T follicular helper cell (primary cell): ENCODE data around the gene CCDC198.

Experiments
- DNase-seq: peaks from one replicate; pipeline ENCODE4 v3.0.0-alpha.2; 2020; ENCODE audit warnings: low read depth
- total RNA-seq, 2 experiments: gene quantifications; one replicate each; lab custom pipeline; 2026; lab: John Stamatoyannopoulos, UW

The CCDC198 gene, protein sequence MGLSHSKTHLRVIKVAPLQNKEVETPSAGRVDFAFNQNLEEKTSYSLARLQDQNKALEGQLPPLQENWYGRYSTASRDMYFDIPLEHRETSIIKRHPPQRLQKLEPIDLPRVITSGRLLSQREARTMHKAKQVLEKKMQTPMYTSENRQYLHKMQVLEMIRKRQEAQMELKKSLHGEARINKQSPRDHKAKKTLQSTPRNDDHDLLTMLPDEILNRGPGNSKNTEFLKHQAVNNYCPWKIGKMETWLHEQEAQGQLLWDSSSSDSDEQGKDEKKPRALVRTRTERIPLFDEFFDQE
- total RNA-seq = 0 reads per million in 2 experiments

DNA sequence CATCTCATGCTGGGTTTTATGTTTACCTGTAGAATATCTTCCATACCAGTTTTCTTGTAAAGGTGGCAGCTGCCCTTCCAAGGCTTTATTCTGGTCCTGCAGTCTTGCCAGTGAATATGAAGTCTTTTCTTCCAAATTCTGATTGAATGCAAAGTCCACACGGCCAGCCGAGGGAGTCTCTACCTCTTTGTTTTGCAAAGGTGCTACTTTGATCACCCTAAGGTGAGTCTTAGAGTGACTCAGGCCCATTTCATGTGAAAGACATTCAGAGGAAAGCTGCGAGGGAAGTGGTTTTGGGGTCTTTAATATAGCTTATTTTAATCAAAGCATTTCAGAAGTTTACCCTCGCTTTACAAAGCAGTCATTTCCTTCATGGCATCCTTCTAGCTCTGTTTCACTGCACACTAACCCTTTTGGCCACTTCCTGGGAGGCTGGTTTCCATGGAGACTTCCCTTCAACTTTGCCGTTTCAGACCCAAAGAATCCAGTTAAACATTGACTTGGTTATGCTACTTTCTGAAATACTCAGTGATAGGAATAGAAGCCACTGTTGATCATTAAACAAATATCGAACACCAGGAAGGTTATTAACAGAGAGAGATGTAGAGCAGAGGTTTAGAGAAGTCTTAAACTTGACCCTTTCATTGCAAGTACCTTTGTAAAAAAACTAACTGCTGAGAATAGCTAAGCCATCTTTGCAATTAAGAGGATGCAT lies at the start of gene CCDC198:
CCDC198 (minus strand) TSS at position 391 of the 715 bp plus-strand sequence; CDS start at position 249, 142 bp downstream.
- DNase-seq = no peak

DNA sequence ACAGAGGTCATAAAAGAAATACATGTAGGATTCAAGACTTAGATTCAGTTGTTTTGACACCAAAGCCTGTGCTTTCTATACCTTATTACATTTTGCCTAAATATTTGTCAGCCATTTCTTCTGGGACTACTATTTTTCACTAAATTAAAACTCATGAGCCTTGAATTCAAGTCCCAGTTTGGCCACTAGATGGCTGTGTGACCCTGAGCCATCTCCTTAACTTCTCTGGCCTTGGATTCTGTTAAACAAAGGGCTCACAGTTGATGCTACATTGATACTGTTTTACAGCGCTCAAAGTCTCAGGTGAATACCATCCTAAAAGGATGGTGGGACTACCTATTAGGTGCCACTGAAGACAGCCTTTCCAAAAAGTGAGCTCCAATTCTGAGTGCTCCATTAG lies 39.6 kb upstream of the CCDC198 start:
- no peak for DNase-seq

DNA sequence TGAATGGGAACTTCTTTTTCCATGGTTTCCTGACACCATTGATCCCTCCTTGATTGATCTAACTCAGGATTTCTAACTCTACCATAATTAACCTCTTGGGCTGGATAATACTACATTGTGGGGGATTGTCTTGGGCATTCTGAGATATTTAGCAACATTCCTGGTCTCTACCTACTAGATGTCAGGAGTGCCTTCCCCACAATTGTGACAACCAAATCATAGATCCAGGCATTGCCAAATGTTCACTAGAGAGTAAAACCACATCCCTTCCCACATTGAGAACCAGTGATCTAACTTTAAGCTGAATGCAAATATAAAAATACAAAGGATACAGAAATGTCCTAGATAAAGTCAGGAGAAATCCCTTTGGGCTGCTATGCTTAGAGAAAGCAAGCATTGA lies 36.9 kb upstream of the CCDC198 start:
- no peak for DNase-seq

DNA sequence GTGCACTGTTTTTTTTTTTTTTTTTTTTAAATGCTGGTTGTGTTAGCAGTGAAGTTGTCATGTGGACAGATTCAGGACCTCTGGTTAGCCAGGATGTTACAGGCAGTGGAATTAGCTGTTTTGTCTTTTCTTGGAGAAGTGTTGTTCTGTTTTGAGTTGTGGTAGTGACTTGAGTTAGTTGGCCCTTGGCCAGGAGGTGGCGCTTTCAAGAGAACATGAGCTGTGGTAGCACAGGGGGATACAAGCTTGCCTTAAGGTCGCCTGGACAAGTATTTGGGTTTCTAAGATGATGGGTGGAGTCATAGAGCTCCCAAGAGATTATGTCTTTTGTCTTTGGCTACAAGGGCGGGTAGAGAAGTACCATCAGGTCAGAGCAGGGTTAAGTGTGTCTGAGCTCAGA lies 33.3 kb upstream of the CCDC198 start:
- DNase-seq = no peak

DNA sequence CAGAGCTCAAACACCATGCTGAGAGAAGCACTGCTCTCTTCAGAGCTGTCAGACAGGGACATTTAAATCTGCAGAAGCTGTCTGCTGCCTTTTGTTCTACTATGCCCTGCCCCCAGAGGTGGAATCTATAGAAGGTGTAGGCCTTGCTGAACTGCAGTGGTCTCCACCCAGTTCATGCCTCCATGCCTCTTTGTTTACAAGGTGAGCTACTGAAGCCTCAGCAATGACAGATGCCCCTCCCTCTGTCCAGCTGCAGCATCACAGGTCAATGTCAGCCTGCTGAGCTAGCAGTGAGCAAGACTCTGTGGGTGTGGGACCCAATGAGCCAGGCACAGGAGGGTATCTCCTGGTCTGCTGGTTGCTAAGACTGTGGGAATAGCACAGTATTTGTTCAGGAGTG lies 25.4 kb upstream of the CCDC198 start:
- no peak for DNase-seq

DNA sequence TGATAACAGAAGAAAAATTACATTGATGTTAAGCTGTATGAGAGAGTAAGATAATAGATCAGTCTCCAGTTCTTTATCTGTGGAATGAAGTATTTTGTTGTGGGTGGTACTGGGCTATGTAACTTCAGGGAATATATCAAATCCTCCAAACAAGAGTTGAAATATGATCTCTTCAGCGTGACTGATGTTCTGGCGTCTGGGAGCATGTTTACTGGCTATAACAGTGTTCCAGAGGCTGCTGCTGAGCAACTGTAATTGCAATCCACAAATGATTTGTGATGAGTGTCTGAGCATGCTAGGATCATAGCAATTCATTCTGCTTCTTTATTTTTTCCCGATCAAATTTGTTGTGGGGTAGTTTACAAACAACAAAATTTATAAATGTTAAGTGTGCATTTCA lies 18.6 kb upstream of the CCDC198 start:
- DNase-seq = no peak

DNA sequence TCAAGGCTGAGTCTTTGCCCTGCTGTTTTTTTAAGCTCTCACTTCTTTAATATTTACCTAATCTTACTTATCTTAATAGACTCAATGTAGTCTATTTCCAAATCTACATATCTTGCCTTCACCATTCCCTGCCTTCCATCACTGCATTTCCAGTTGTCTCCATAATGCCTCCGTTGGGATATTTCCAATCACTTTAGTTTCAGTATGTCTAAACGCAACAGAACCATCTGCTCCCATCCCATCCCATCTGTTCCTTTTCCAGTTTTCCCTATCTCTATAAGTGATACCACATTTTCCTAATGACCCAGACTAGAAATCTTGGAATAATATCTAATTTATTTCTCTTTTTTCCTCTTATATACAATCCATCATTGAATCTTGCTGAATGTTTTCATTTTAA lies 15.1 kb upstream of the CCDC198 start:
- no peak for DNase-seq

DNA sequence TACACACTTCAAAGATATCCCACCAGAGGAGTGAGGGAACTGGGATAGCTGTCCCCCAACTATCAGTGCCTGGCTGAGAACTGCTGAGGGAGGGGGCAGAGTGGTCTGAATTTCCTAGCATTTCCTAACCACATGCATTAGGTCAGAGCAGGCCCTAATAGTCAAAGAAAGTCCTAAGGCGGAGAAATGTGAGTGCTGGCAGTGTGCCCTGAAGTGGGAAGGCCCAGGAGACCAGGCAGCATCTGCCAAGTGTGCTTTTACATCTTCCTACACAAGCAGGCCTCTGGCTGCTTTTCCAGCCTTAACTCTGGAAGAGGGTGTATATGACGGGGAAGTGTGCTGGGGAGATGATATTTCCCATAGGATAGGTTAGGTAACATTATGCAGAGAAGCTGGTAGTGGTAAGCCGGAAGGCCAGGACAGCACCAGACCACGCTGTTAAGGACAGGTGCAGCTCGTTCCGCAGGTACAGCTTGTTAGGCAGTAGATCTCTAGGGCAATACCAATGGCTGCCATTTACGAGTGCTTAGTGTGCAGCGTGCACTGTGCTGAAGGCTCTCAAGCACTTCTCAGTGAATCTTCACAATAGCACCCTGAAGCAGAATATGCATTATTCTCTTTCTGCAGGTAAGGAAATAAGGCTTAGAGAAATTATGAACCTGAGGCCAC lies 9.1 kb upstream of the CCDC198 start:
- no peak for DNase-seq

DNA sequence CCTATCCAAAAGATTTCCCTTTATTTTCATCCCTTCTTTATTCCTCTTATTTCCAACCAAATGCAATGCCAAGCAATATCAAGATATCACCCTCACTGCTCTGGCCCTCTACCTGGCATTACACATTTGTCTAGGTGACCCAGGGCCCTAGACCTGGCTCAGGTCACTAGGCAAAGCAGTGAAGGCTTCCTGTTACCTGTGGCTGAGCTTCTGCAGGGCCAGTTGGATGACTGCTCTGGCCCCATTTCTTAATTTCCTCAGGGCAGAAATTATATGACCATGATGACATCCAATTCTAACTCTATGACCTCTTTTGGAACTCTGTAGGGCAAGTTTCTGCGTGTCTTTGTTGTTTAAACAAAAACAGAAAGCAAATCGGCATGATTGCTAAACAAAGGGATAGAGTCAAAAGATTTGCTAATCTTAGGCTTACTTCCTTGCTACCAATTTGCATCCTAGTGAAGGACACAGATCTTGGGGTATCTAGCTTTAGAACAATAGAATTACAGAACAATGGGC lies 7.4 kb upstream of the CCDC198 start:
- DNase-seq = no peak

DNA sequence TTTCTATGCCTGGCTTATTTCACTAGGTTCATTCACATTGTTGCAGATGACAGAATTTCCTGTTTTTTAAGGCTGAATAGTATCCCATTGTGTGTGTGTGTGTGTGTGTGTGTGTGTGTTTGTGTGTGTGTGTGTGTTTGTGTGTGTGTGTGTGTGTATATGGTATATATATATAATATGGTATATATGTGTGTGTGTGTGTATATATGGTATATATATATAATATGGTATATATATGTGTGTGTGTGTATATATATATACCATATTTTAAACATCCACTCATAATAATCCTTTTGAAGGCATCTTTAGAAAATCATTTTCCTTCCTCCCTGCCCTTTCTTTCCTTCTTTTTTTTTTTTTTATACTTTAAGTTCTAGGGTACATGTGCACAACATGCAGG lies 5.0 kb upstream of the CCDC198 start:
- no peak for DNase-seq

DNA sequence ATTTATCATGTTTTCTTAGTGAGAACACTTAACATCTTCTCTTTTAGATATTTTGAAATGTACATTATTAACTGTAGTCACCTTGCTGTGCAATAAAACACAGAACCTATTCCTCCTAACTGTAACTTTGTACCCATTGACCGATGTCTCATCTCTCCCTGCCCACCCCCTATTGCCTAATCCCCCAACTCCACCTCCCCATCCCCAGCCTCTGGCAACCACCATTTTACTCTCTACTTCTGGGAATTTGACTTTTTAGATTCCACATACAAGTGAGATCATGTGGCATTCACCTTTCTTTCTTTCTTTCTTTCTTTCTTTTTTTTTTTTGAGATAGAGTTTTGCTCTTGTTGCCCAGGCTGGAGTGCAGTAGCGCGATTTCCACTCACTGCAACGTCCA lies 4.4 kb upstream of the CCDC198 start:
- DNase-seq = no peak

DNA sequence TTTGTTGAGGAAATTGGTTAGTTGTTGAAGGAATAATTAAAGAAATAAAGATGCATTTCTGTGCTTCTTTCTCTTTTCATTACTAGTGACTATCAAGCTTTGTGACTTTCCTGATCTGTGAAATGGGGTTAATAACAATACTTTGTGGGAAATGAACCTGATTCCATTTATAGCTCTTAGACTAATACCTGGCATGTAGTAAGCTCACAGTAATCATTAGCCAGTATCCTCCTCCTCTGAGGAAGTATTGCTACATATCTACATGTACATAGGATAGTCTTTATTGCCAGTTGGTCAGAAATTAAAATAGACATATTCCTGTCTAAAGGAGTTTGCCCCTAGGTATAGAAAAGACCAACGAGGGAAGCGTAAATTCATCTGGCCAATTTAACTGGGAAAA lies 1.8 kb upstream of the CCDC198 start:
- no peak for DNase-seq

DNA sequence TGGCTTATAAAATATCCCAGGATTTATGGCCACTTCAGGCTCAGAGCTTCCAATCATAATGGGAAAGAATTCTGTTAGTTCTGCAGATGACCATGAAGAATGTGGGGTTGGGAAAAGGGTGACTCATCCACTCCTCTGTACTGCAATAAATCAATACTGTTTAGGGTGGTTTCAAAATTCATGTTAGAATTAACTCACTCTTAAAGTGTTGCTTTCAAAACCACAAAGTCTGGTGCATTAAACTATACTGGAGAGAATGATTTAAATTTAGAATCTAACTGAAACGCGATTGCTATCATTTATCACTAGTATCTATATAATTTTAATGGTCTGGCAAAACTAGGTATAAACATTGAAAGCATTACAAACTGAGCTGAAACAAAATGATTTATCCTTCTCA lies 798 bp downstream of the CCDC198 start:
- DNase-seq = no peak

DNA sequence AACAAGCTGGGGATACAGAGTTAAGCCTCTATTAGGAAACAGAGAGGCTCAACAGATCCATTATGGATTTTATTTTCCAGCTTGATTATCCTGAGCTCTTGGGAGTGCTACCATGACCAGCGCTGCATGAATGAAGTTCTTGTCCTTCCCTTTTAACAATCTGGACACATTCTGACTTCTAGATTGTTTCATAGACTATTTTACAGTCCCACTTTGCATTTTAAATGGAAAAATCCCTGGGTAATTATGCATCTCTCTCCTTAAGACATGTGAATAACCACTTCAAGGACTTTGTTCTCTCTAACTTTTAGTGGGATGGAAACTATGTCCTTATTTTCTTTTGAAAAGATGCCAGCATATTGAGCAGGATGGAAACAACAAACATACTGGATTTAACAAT lies 2.0 kb downstream of the CCDC198 start:
- DNase-seq = no peak

DNA sequence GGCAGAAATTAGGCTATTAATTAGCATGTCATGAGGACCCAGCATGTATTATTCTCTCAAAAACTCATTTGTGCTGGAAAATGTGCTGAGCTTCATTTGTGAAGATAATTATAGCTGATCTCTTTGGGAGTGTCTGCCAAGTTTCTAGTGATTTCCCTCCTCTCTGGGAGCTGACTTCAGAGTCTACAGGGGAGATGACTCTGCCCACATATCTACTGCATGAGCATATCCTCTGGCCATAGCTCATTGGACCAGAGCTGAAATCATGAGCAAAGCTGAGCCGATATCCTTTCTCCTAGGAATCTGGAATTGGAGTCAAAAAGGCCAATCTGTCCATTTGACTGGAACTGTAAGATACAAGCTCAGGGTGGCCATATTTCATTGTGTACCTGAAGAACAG lies 5.9 kb downstream of the CCDC198 start:
- no peak for DNase-seq

DNA sequence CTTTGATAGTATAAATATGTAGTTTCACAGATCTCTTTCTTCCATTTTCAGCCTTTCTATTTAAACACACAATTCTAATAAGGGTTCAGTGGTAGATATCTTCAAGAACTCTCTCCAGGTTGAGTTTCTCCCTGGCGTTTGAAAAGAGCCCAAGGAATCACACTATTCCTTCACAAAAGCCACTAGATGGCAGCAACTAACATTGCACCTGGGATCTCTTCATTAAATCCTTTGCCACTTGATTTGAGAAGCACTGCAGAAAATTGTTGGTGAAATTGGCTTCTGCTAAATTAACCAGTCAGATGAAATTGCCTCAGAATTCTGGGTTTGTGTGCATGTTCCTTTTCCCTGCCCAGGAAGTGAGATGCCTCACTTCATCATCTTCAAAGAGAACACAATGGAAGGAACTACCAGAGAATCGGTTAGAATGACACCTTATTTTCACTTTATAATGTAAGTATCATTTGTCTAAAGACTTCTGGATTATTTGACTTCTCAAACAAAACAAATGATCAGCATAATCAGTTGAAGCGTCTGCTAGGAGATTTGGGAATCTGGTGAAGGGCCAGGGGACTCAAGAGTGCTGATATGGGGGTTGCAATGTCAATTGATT lies 6.8 kb downstream of the CCDC198 start:
- DNase-seq = no peak

DNA sequence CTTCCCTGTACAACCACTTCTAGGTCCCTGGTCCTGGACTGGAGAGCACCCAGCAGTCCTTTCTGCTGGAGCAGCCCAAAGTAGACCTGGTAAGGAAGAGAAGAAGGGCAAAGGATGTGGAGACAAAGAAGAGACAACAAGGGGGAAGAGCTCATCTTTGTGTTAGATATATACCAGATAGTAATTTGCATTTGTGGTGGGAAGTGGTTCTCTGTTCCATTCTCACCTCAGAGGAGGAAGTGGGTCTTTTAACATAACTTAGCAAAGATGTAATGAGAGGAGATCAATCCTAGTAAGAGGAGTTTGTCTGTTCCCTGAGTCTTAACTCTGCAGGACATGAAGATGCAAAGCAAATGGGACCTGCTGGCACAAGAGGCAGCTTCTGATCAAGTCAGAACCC lies 8.0 kb downstream of the CCDC198 start:
- DNase-seq = no peak

DNA sequence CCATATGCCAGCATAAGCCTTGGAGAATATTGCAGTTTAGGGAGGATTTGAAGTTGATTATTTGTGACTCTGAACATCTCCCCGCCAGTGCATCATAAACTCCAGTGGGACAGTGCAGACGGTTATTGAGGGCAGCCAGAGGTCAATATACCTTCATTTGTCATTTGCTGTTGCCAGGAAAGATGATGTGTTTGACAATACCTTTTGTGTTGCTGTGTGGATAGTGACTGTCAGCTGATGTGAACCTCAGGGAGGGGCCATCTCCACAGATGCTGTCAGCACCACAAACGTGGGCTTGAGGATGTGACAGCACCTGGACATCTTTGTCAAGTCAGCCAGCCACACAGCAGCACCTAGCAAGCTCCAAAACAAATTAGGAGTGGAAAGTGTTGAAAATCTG lies 11.5 kb downstream of the CCDC198 start:
- DNase-seq = no peak

DNA sequence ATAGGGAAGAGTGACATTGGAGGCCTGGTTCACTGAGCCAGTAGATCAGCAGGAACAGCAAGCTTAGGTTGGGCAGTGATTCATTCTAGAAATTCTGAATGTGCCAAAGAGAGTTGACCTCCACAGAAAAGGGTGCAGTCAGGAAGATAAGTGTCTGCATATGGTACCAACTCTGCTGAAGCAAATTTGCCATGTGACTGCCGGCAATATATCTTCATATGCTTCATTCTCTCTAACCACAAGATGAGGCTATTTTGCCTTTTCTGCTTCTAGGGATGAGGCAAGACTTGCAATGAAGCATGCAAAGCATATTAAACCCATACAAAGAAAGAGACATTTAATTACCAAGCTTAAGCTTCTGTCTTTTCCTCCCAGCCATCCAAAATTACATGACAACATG lies 13.6 kb downstream of the CCDC198 start:
- DNase-seq = no peak

DNA sequence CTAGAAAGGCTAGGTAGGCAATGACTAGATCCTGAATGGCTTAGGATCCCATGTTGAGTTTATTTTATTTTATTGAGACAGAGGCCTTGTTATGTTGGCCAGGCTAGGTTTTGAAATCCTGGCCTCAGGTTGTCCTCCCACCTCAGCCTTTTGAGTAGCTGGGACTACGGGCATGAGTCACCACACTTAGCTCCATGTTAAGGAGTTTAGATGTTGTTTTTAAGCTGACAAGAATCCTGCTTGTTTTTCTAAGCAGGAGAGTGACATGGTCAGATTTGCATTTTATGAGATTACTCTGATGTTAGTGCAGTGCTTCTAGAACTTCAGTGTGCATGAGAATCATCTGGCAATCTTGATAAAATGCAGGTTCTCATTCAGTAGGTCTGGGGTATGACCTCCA lies 14.5 kb downstream of the CCDC198 start:
- DNase-seq = no peak

DNA sequence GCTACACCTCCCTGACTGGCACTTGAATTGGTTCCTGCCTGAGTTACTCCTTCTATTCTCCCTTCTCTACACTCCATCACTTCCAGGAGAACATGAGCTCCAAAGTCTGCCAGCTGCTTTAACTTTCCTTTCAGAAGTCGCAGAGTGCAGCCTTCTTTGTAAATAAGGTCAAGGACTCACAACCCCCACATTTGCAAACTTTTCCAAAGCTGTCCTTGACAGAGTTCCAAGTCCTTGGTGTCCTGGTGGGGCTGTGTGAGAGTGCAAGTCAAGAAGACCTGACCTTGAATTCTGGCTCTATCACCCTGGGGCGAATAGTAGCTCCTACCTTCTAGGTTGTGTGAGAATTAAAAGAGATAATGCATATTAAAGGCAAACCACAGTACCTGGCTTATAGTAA lies 15.6 kb downstream of the CCDC198 start:
- DNase-seq = no peak

DNA sequence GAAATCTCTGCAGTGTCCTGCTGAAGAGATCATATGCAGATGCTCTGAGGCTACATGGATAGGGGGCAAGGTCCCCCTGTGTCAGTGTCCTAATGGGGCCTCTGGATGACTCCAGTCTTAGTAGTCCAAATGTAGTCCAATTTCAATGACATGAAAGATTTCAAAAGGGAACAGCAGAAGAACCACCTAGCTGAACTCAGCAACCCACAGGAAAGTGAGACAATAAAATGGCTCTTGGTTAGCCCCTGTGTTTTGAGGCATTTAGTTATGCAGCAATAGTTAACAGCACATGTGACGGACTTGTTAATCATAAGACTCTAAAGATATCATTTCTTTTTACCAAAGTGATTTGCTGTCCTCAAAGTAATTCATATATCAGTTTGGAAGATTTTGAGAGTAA lies 22.7 kb downstream of the CCDC198 start:
- DNase-seq = no peak
